Measurements from ENCODE around the gene GOT1.

The GOT1 gene

GRCh38 chr10:99418910-99419624 is 11.4 kb downstream of the GOT1 start (continued):
- TF ChIP-seq ZBTB6 (tag by site-specific recombination; IDR thresholded peaks at IDR 0.05) (no peak), ZNF202 (tag by site-specific recombination; IDR thresholded peaks at IDR 0.05; ENCODE audit: borderline replicate concordance) (no peak), ZNF660 (tag by site-specific recombination; IDR thresholded peaks at IDR 0.05) (no peak), ZNF704 (tag by site-specific recombination; IDR thresholded peaks at IDR 0.05) (no peak), TCF7L2 (IDR thresholded peaks at IDR 0.05; ENCODE audit: borderline replicate concordance, low read depth, low read length) (no peak)

- Histone ChIP-seq H3K4me3 (ENCODE audit: low read depth, low read length) (no peak overlapping the region), H3K27ac (ENCODE audit: extremely low read depth, low read depth, low read length) (no peak overlapping the region), H3K36me3 (ENCODE audit: control insufficient read depth in 2 of 2, insufficient read depth in 1 of 2, low read length in 2 of 2) (peaks cover 0 to 8% of the 10 kb centered on the region in 2 experiments; a peak in 2 of 3 replicates), H3K9me3 (ENCODE audit: control insufficient read depth, insufficient read depth, low read depth, low read length) (no peaks in the 10 kb centered on the region), H3K4me1 (ENCODE audit: control insufficient read depth, insufficient read depth, low read length) (no peaks in the 10 kb centered on the region)
- CTCF ChIA-PET: interaction anchor here (1.1 to 1.6 kb wide), 2 partner anchors 9 to 18 kb away, joined by 4 read pairs; no protein-coding TSS in a partner anchor
- TF ChIP-seq ZNF2 (tag by site-specific recombination; IDR thresholded peaks at IDR 0.05) (no peak), ZBTB6 (tag by site-specific recombination; IDR thresholded peaks at IDR 0.05) (no peak), ZNF837 (tag by site-specific recombination; IDR thresholded peaks at IDR 0.05) (no peak)
- POLR2A ChIA-PET: interaction anchor here (1.2 kb wide), 1 partner anchor 18 kb away, joined by 5 read pairs; the partner anchor contains the start of gene GOT1
Observed at GRCh38 chr10:99412099-99412498, 18.3 kb downstream of the GOT1 start.

GRCh38 chr10:99411546-99411945 is 18.9 kb downstream of the GOT1 start:
- CTCF ChIA-PET: interaction anchor here (1.1 to 1.6 kb wide), 3 partner anchors 9 to 149 kb away, joined by 4 to 5 read pairs (median 4); no protein-coding TSS in a partner anchor
- Histone ChIP-seq H3K9me3 (ENCODE audit: control insufficient read depth, insufficient read depth, low read depth, low read length) (no peaks in the 10 kb centered on the region), H3K27ac (ENCODE audit: extremely low read depth, low read depth, low read length) (no peak overlapping the region), H3K36me3 (ENCODE audit: control insufficient read depth in 2 of 2, insufficient read depth in 1 of 2, low read length in 2 of 2) (peaks cover 0 to 13% of the 10 kb centered on the region in 2 experiments; a peak in 2 of 3 replicates), H3K4me1 (ENCODE audit: control insufficient read depth, insufficient read depth, low read length) (no peaks in the 10 kb centered on the region), H3K4me3 (ENCODE audit: low read depth, low read length) (no peak overlapping the region)
- no peak for TF ChIP-seq ZBTB49 (tag by site-specific recombination; IDR thresholded peaks at IDR 0.05; ENCODE audit: low read depth)
- TF ChIP-seq HOXC10 (CRISPR knock-in tag; IDR thresholded peaks at IDR 0.05): no peak
- no peak for TF ChIP-seq KLF17 (tag by site-specific recombination; IDR thresholded peaks at IDR 0.05)
- TF ChIP-seq ZNF473 (tag by site-specific recombination; IDR thresholded peaks at IDR 0.05): no peak
- no peak for TF ChIP-seq ELK4 (IDR thresholded peaks at IDR 0.05; ENCODE audit: borderline replicate concordance, low read depth, low read length)
- TF ChIP-seq BCL11B (tag by site-specific recombination; IDR thresholded peaks at IDR 0.05; ENCODE audit: low read depth): no peak
- TF ChIP-seq PRDM1 (tag by site-specific recombination; IDR thresholded peaks at IDR 0.05): no peak
- POLR2A ChIA-PET: interaction anchor here (0.6 to 1.2 kb wide), 2 partner anchors 19 to 64 kb away, joined by 4 to 5 read pairs; partner anchors contain the start of gene GOT1
